SK-N-SH treated with all-trans-retinoic acid at 6 μM for 48 hours (cell line): ENCODE data around the gene SMPD3.

Experiments
- ARNTL ChIP-seq: fragments of 450-650 bp; formaldehyde crosslinking; IDR thresholded peaks from 2 replicates; pipeline ENCODE4 v1.5.0; 2020; ENCODE audit warnings: low read depth, mild to moderate bottlenecking, moderate library complexity, borderline replicate concordance
- CSDC2 ChIP-seq: fragments of 250-450 bp; sonication (Bioruptor Pico); IDR thresholded peaks from 2 replicates; pipeline ENCODE4 v1.5.0; 2020; ENCODE audit warnings: mild to moderate bottlenecking, moderate library complexity
- ESRRG ChIP-seq: fragments of 250-450 bp; sonication (Bioruptor Pico); IDR thresholded peaks from 2 replicates; pipeline ENCODE4 v1.6.1; 2021; ENCODE audit warnings: mild to moderate bottlenecking
- ISL1 ChIP-seq: fragments of 250-450 bp; sonication (Bioruptor Pico); IDR thresholded peaks from 2 replicates; pipeline ENCODE4 v2.1.2; 2022; ENCODE audit warnings: mild to moderate bottlenecking, moderate library complexity
- PATZ1 ChIP-seq: fragments of 250-450 bp; sonication (Bioruptor Pico); IDR thresholded peaks from 2 replicates; pipeline ENCODE4 v1.8.0; 2020; ENCODE audit warnings: mild to moderate bottlenecking, moderate library complexity, borderline replicate concordance
- POU6F1 ChIP-seq: fragments of 250-450 bp; sonication (Bioruptor Pico); IDR thresholded peaks from 2 replicates; pipeline ENCODE4 v1.8.0; 2021; ENCODE audit warnings: low read depth, mild to moderate bottlenecking, moderate library complexity, borderline replicate concordance
- PPARA ChIP-seq: fragments of 250-450 bp; sonication (Bioruptor Pico); IDR thresholded peaks from 2 replicates; pipeline ENCODE4 v1.5.0; 2020; ENCODE audit warnings: mild to moderate bottlenecking, borderline replicate concordance
- RARB ChIP-seq: fragments of 250-450 bp; sonication (Bioruptor Pico); IDR thresholded peaks from 2 replicates; pipeline ENCODE4 v1.8.0; 2021; ENCODE audit warnings: mild to moderate bottlenecking, moderate library complexity
- TOX ChIP-seq: fragments of 250-450 bp; sonication (Bioruptor Pico); IDR thresholded peaks from 2 replicates; pipeline ENCODE4 v1.8.0; 2021; ENCODE audit warnings: mild to moderate bottlenecking, moderate library complexity, borderline replicate concordance
- ZC3H10 ChIP-seq: fragments of 250-450 bp; sonication (Bioruptor Pico); IDR thresholded peaks from 2 replicates; pipeline ENCODE4 v1.5.1; 2021; ENCODE audit warnings: mild to moderate bottlenecking, moderate library complexity
- ZFP30 ChIP-seq: fragments of 450-650 bp; formaldehyde crosslinking; IDR thresholded peaks from 2 replicates; pipeline ENCODE4 v1.5.0; 2022; ENCODE audit warnings: mild to moderate bottlenecking, moderate library complexity

DNA sequence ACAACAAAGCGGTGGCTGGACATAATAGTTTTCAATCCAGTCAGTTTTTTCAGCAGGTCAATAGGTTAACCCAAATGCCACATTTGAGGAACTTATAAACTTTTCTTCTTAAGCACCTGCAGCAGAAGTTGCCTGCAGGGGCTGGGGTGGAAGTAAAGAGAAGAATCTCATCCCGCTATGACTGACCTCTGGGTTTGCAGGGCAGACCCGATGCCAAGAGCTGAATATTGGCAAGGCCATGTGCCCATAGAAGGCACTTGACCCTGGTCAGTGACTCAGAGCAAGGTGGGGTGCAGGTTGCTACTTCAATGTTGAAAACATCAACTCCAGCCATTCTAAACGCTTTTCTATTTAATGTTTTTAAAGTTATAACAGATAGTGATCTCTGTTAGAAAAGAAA is 17.9 kb upstream of the SMPD3 start:
- TF ChIP-seq PPARA (CRISPR knock-in tag) (no peak), ISL1 (CRISPR knock-in tag) (no peak), ZFP30 (CRISPR knock-in tag) (no peak), ZC3H10 (no peak), ARNTL (CRISPR knock-in tag) (no peak), RARB (CRISPR knock-in tag) (no peak), POU6F1 (CRISPR knock-in tag) (no peak), TOX (no peak), CSDC2 (CRISPR knock-in tag) (no peak), PATZ1 (no peak), ESRRG (no peak)
